ENCODE measurements around the gene FBXW7.

Gene FBXW7

GRCh38 chr4:152421576-152421975 is 114.3 kb downstream of the FBXW7 start:
- DNase-seq, result no peak

GRCh38 chr4:152419809-152420208 is 116.1 kb downstream of the FBXW7 start:
- DNase-seq, result no peak

- no peak for DNase-seq
Measured at GRCh38 chr4:152417673-152418072, 118.2 kb downstream of the FBXW7 start.

GRCh38 chr4:152415980-152416379 is 119.9 kb downstream of the FBXW7 start:
- DNase-seq, result no peak

GRCh38 chr4:152408514-152409327 is 127.2 kb downstream of the FBXW7 start:
- peak; percentile 1 for DNase-seq

- DNase-seq, result no peak
Measured at GRCh38 chr4:152401424-152401823, 134.5 kb downstream of the FBXW7 start.

- no peak for DNase-seq
Measured at GRCh38 chr4:152399246-152399645, 136.6 kb downstream of the FBXW7 start.

- peak; percentile 3 for DNase-seq
Measured at GRCh38 chr4:152398060-152398459, 137.8 kb downstream of the FBXW7 start.

- DNase-seq, result no peak
Measured at GRCh38 chr4:152394791-152395190, 141.1 kb downstream of the FBXW7 start.

GRCh38 chr4:152392079-152392478 is 143.8 kb downstream of the FBXW7 start:
- DNase-seq, result no peak

GRCh38 chr4:152390216-152390615 is 145.7 kb downstream of the FBXW7 start:
- DNase-seq, result no peak

GRCh38 chr4:152389359-152389758 is 146.5 kb downstream of the FBXW7 start:
- DNase-seq, result no peak

GRCh38 chr4:152385551-152385950 is 150.3 kb downstream of the FBXW7 start:
- peak; percentile 8 for DNase-seq

- no peak for DNase-seq
Measured at GRCh38 chr4:152382057-152382785, 153.7 kb downstream of the FBXW7 start.

- DNase-seq, result no peak
Measured at GRCh38 chr4:152380919-152381318, 155.0 kb downstream of the FBXW7 start.

- no peak for DNase-seq
Measured at GRCh38 chr4:152380185-152380584, 155.7 kb downstream of the FBXW7 start.

- DNase-seq, result no peak
Measured at GRCh38 chr4:152374606-152375285, 161.1 kb downstream of the FBXW7 start.

GRCh38 chr4:152374153-152374552 is 161.7 kb downstream of the FBXW7 start:
- no peak for DNase-seq

- no peak for DNase-seq
Measured at GRCh38 chr4:152372444-152372843, 163.4 kb downstream of the FBXW7 start.

GRCh38 chr4:152369902-152370295 is 166.0 kb downstream of the FBXW7 start:
- DNase-seq, result no peak

GRCh38 chr4:152369203-152369901 is 166.5 kb downstream of the FBXW7 start:
- peak; percentile 15 for DNase-seq

GRCh38 chr4:152368001-152368400 is 167.9 kb downstream of the FBXW7 start:
- DNase-seq, result peak; percentile 91

- no peak for DNase-seq
Measured at GRCh38 chr4:152364883-152365282, 171.0 kb downstream of the FBXW7 start.

Measured in NCI-H146 (cell line).